Epithelial cell of proximal tubule (primary cell): Measurements from ENCODE around the gene SUPT4H1. TPM values are rescaled to one million over a fixed set of nuclear protein-coding genes. Genes with fewer than 3 reads are reported as not detected.

ENCODE experiments used
- DNase-seq: peaks from one replicate; pipeline ENCODE4 v3.0.0-alpha.2; 2011; ENCODE audit warnings: low read depth
- H3K4me3 ChIP-seq: 2 replicates; pipeline ENCODE4 v1.5.1; 2011; ENCODE audit warnings: low read depth, mild to moderate bottlenecking, low read length
- CTCF ChIP-seq: conservative IDR thresholded peaks from 2 replicates; pipeline ENCODE4 v1.5.1; 2012; ENCODE audit warnings: low read depth, mild to moderate bottlenecking, low read length
- total RNA-seq: library from RNA; depleted of rRNA; stranded (reverse); fragments of >200 nt; gene quantifications from 2 replicates; pipeline ENCODE4 v1.2.3, GENCODE V29; 2015

Gene SUPT4H1
- total RNA-seq, 1 donor from 2014 or later, result 47.6 TPM

DNA sequence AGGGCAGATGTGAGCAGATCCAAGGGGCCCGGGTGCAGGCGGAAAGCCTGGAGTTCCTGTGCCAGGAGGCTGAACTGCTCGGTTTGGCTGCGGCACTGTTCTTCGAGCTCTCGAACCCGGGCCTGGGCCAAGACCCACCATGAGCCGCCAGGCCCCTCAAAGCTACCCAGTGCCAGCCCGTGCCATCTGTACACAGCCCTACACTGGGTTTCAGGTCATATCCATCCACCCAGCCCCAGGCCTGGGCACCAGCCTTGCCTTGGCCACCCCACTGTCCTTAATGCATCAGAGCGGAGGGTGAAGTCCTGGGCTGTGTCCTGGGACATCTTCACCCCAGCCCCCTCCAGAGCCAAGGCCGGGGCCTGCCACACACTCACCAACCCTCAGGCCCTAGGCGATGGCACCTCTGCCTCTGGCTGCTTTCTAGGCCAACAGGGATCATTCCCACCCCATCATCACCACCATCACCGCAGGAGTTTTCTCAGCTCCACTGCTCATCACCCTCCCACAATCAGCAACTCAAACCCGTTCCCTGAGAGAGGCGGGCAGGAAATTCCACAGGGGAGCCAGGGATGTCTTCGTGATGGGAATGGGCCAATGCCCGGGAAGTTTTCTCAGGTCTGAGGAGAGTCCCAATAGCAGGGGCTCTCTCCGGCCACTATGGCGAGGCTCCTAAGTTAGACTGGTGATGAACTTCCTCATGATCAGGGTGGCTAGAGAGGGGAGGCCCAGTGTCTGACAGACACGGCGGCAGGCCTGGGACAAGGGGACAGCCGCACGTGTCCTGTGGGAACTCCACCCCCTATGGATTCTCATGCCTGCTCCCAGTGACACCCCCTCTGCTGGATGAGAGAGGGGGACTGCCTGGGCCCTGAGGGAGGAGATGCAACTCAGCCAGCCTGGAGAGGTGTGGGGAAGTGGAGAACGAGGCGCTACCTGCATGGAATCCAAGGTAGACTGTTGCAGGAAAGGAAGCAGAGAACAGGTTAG lies 32.5 kb downstream of the SUPT4H1 start:
- DNase-seq, result no peak
- TF ChIP-seq CTCF, result no peak
- H3K4me3 ChIP-seq, result no peak overlapping the region

DNA sequence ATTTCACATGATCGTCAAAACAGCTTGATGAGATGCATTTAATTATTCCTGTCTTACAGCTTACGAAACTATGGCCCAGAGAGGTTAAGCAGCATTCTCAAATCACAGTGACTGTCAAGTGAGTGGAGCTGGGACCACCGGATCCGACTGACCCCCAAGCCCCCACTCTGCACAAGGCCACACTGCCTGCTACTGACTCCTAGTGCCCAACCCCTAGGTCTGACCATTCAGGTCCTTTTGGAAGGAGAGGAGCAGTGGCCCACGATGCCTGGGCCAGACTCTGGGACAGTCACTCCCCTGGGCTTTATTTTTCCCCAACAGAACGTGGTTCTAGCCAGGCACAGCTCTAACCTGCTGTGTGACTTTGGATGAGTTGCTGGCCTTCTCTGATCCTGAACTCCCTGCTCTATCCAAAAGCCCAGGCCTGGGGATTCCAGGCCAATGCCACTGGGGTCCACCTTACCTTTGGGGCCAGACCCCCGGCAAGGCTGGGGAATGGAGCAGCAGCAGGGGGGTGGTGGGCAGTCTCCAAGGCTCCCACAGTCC lies 33.3 kb downstream of the SUPT4H1 start:
- DNase-seq, result no peak
- H3K4me3 ChIP-seq, result no peak overlapping the region
- TF ChIP-seq CTCF, result no peak

DNA sequence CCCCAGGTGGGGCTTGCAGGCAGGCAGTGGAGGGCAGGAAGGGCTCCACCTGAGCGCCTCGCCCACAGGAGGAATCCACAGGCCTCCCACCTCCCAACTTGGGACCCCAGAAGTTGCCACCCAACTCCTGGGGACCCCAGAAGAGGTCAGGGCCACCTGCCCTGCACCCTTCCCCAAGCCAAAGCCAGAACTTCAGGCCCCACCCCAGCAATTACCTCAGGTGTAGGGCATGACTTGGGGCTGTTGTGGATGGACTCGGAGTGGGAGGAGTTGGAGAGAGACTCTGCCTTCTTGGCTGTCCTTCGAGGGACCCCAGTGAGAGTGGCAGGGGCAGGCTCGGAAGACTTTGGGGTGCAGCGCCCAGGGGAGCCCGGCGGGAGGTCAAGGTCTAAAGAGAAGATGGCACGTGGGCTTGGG lies 33.9 kb downstream of the SUPT4H1 start:
- no peak for DNase-seq
- TF ChIP-seq CTCF, result no peak
- H3K4me3 ChIP-seq, result no peak overlapping the region

- no peak for DNase-seq
- peak; percentile 87 for TF ChIP-seq CTCF
- H3K4me3 ChIP-seq, result no peak overlapping the region
These were observed 34.5 kb downstream of the SUPT4H1 start for GRCh38 chr17:58317421-58318064.

GRCh38 chr17:58316260-58316960 lies 35.6 kb downstream of the SUPT4H1 start:
- no peak overlapping the region for H3K4me3 ChIP-seq
- TF ChIP-seq CTCF, result no peak
- DNase-seq, result no peak

DNA sequence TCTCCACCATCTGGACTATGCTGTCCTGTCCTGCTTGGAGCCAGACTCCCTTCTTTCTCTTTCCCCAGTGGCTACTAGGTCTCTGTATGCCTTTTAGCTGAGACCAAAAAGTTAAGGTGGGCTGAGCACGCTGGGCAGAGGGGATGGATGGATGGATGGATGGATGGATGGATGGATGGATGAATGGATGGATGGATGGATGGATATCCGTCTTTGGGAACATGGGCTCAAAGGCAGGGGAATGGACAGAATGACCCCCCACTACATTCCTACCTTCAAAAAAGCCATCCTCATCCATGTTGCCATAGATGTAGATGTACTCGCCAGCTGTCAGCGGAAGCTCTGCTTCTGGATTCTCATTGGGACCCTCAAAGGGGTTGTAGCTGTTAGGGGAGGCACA lies 36.3 kb downstream of the SUPT4H1 start:
- no peak for TF ChIP-seq CTCF
- DNase-seq, result no peak
- H3K4me3 ChIP-seq, result no peak overlapping the region
